Measurements from ENCODE around the gene ATP6V0B.
A peak's percentile ranks its signal among the peaks of the same experiment; 100 is the strongest.

Gene ATP6V0B

DNA sequence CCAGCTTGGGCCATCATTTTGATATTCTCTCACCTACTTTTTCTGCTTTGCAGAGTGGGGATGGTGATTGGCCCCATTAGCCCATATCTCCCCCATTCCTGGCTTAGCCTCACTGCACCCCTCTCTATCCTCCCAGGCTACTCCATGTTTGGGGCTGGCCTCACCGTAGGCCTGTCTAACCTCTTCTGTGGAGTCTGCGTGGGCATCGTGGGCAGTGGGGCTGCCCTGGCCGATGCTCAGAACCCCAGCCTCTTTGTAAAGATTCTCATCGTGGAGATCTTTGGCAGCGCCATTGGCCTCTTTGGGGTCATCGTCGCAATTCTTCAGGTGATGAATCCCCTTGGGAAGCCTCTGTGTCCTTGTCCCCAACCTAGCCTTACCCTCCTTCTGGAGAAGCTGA lies 2.1 kb downstream of the ATP6V0B start:
- Histone ChIP-seq H3K9me3 (ENCODE audit: control insufficient read depth, low read length) (no peaks in the 10 kb centered on the region), H3K27me3 (ENCODE audit: control insufficient read depth, insufficient read depth, low read length) (no peaks in the 10 kb centered on the region), H3K4me1 (ENCODE audit: control insufficient read depth, insufficient read depth, low read length) (peaks cover 49% of the 10 kb centered on the region), H3K4me3 (ENCODE audit: low read length) (no peak overlapping the region), H3K36me3 (ENCODE audit: control insufficient read depth, insufficient read depth, low read length) (peaks cover 6% of the 10 kb centered on the region), H3K9ac (ENCODE audit: low read length) (no peak overlapping the region)

DNA sequence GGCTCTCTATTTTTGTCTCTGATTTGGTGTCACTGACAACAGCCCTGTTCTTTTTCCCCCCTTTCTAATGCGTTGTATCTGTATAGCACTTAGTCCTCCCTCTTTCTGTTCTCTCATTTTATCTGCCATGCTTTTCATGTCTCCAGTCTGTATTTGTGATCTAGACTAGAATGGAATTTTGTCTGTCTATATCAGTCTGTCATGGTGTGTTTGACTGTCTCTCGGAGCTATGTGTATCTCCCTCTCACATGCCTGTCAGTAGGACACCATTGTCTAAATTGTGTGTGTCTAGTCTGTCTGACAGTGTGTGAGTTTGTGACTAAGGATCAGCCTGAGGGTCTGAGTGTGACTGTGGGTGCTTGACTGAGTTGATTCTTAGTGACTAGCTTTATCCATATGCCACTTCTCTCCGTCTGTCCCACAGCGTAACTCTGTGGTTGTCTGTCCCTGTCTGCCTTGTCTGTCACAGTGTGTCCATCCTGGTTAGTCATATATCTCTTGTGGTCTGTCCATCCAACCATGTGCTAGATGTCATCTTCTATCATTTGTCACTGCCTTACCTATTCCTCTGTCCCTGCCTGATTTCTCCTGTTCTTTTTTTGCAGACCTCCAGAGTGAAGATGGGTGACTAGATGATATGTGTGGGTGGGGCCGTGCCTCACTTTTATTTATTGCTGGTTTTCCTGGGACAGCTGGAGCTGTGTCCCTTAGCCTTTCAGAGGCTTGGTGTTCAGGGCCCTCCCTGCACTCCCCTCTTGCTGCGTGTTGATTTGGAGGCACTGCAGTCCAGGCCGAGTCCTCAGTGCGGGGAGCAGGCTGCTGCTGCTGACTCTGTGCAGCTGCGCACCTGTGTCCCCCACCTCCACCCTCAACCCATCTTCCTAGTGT lies 2.9 kb downstream of the ATP6V0B start:
- H3K27me3 ChIP-seq (ENCODE audit: control insufficient read depth, insufficient read depth, low read length) = no peaks in the 10 kb centered on the region
- H3K36me3 ChIP-seq (ENCODE audit: control insufficient read depth, insufficient read depth, low read length) = peaks cover 6% of the 10 kb centered on the region
- H3K4me3 ChIP-seq (ENCODE audit: low read length) = no peak overlapping the region
- H3K9me3 ChIP-seq (ENCODE audit: control insufficient read depth, low read length) = no peaks in the 10 kb centered on the region
- peaks cover 49% of the 10 kb centered on the region for H3K4me1 ChIP-seq (ENCODE audit: control insufficient read depth, insufficient read depth, low read length)
- no peak overlapping the region for H3K9ac ChIP-seq (ENCODE audit: low read length)

DNA sequence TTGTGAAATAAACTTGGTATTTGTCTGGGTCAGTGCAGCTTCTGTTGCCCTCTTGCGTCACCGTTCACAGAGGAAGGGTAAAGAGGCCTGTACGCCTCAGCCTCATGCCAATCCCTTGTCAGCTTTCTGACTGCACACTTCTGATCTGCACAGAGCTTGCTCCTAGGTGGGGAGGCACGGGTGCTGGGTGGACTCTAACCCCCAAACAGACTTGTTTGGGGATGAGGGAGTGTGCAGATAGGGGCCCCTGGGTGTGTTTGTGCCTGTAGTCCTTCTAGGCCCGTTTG lies 3.4 kb downstream of the ATP6V0B start:
- H3K9ac ChIP-seq (ENCODE audit: low read length) = no peak overlapping the region
- no peak overlapping the region for H3K4me3 ChIP-seq (ENCODE audit: low read length)
- no peaks in the 10 kb centered on the region for H3K9me3 ChIP-seq (ENCODE audit: control insufficient read depth, low read length)
- no peaks in the 10 kb centered on the region for H3K27me3 ChIP-seq (ENCODE audit: control insufficient read depth, insufficient read depth, low read length)
- peaks cover 49% of the 10 kb centered on the region for H3K4me1 ChIP-seq (ENCODE audit: control insufficient read depth, insufficient read depth, low read length)
- H3K36me3 ChIP-seq (ENCODE audit: control insufficient read depth, insufficient read depth, low read length) = peaks cover 6% of the 10 kb centered on the region

DNA sequence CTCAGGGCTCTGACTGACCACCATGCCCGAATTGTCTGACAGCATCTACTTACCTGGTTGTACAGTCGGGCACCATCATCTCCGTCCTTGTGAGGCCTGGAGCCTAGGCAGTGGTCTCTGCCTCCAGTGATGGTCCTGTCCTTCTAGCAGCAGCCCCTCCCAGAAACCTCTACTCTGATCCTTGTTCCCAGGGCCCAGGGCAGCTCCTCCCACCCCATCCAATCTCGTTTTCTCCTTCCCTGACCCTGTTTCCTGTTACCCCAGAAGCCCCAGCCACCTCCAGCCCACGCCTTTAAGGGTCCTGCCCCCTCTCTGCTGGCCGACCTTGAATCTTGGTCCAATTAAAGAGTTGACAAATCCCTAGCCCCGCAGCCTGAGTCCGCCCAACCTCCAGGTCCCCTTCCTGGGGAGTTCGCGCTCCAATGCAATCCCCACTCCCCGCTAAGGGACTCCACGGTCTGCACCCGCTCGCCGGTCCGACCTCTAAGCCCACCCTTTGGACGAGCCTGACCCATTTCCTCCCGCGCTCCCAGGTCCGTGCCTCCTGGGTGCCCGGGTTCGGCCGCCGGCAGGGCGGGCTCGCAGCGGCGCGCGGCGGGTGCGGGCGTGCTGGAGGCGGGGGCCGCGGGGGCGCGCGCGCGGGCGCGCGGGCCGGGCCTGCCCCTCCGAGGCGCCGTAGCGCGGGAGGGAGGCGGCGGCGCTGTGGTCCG lies 3.9 kb downstream of the ATP6V0B start, which contains the start of gene B4GALT2:
TSS of gene B4GALT2 (plus strand) at position 660 of the 710 bp plus-strand sequence. CDS start 1,951 bp downstream, outside the sequence.
- no peaks in the 10 kb centered on the region for H3K27me3 ChIP-seq (ENCODE audit: control insufficient read depth, insufficient read depth, low read length)
- peaks cover 49% of the 10 kb centered on the region for H3K4me1 ChIP-seq (ENCODE audit: control insufficient read depth, insufficient read depth, low read length)
- peak within 1 kb of the TSS; percentile 49 for H3K9ac ChIP-seq (ENCODE audit: low read length)

DNA sequence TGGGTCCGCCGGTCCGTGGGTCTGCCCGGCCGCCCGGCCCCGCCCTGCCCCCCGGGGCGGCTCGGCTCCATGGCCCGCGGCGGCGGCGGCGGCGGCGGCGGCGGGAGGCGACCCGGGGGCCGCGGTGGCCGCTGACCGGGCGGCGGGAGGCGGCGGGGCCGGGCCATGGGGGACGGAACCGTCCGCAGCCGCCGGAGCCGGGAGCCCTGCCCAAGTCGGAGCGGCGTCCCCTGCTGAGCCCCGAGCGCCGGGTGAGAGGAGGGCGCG lies 4.4 kb downstream of the ATP6V0B start:
- peaks cover 6% of the 10 kb centered on the region for H3K36me3 ChIP-seq (ENCODE audit: control insufficient read depth, insufficient read depth, low read length)
- no peak overlapping the region for H3K4me3 ChIP-seq (ENCODE audit: low read length)
- no peaks in the 10 kb centered on the region for H3K9me3 ChIP-seq (ENCODE audit: control insufficient read depth, low read length)
- H3K4me1 ChIP-seq (ENCODE audit: control insufficient read depth, insufficient read depth, low read length) = peaks cover 49% of the 10 kb centered on the region
- H3K9ac ChIP-seq (ENCODE audit: low read length) = no peak overlapping the region
- no peaks in the 10 kb centered on the region for H3K27me3 ChIP-seq (ENCODE audit: control insufficient read depth, insufficient read depth, low read length)

More for the DNA sequence above, 3.9 kb downstream of the ATP6V0B start, which contains the start of gene B4GALT2:
- Histone ChIP-seq H3K4me3 (ENCODE audit: low read length) (peak within 1 kb of the TSS; percentile 42), H3K36me3 (ENCODE audit: control insufficient read depth, insufficient read depth, low read length) (peaks cover 6% of the 10 kb centered on the region), H3K9me3 (ENCODE audit: control insufficient read depth, low read length) (no peaks in the 10 kb centered on the region)

DNA sequence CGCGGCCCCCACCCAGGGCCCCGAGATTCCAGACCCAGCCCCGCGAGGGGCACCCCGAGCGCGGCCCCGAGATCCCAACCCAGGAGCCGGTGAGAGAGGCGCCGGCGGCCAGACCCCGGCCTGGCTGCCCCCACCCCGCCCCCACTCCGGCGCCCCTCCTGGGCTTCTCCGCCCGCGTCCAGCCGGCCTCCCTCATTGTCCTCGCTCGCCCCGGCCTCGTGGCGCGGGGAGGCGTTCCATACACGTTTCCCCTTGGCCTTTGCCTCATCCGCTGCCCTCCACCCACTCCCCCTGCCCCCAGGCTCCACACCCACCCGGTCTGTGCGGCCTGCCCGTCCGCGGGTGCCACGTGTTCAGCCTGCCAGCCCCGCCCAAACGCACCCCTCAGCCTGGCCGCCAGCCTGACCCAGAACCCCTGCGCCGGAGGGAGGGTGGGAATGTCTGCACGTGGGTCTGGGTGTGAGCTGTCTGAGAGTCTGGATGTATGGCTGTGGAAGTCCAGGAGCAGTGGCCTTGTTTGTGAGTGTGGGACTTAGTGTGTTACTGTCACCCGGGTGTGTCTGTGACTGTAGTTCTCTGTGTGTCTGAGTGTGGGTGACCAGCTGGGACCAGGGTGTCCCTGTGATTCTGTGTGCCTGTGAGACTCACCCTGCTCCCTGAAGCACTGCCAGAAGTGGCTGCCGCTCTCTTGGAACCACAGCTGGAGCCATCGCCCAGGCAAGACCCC lies 4.9 kb downstream of the ATP6V0B start:
- Histone ChIP-seq H3K9me3 (ENCODE audit: control insufficient read depth, low read length) (no peaks in the 10 kb centered on the region), H3K36me3 (ENCODE audit: control insufficient read depth, insufficient read depth, low read length) (peaks cover 6% of the 10 kb centered on the region), H3K4me1 (ENCODE audit: control insufficient read depth, insufficient read depth, low read length) (peaks cover 49% of the 10 kb centered on the region), H3K9ac (ENCODE audit: low read length) (peak overlapping the region; percentile 9), H3K4me3 (ENCODE audit: low read length) (peak overlapping the region; percentile 42), H3K27me3 (ENCODE audit: control insufficient read depth, insufficient read depth, low read length) (no peaks in the 10 kb centered on the region)

DNA sequence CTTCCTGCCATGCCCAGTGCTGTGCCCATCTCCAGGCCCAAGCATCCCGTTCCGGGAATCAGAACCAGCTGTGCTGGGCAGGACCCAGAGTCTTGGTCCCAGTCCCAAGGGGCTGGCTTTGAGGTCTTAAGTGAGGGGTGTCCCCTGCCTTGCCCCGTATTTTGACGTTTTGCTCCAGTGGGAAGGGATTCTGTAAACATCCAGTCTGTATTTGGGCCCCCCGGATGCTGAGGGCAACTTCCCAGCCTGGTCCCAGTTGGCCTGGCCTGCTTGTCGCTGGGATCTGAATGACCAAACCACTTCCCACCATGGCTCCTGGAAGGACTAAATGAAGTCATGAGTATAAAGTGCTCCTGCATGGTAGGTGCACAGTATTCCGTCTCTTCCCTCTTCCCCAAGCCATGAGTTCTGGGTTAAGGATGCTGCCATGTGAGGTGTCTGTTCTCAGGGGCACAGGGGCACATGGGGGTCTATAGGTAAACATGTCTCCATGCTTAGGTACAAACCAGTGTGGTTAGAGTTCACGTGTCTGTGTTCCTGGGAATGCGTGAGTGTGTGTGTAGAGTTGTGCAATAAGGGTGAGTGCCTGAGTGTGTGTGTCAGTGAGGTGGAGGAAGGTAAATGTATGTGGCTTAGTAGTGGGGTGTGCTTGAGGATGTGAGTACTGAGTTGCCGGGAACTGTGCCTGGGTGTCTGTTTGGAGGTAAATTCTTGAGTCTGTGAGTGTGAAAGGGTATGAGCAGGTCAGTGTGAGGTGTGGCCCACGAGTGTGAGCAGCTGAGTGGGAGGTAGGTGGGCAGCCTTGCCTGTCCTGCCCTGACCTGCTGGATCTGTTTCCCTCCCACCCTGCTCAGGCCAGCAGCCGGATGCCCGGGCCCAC lies 5.7 kb downstream of the ATP6V0B start:
- Histone ChIP-seq H3K4me1 (ENCODE audit: control insufficient read depth, insufficient read depth, low read length) (peaks cover 47% of the 10 kb centered on the region), H3K9me3 (ENCODE audit: control insufficient read depth, low read length) (no peaks in the 10 kb centered on the region), H3K9ac (ENCODE audit: low read length) (no peak overlapping the region), H3K27me3 (ENCODE audit: control insufficient read depth, insufficient read depth, low read length) (no peaks in the 10 kb centered on the region), H3K36me3 (ENCODE audit: control insufficient read depth, insufficient read depth, low read length) (peaks cover 6% of the 10 kb centered on the region), H3K4me3 (ENCODE audit: low read length) (no peak overlapping the region)

DNA sequence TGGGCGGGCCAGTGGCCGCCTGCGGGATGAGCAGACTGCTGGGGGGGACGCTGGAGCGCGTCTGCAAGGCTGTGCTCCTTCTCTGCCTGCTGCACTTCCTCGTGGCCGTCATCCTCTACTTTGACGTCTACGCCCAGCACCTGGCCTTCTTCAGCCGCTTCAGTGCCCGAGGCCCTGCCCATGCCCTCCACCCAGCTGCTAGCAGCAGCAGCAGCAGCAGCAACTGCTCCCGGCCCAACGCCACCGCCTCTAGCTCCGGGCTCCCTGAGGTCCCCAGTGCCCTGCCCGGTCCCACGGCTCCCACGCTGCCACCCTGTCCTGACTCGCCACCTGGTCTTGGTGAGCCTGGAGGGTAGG lies 6.4 kb downstream of the ATP6V0B start:
- Histone ChIP-seq H3K9me3 (ENCODE audit: control insufficient read depth, low read length) (no peaks in the 10 kb centered on the region), H3K36me3 (ENCODE audit: control insufficient read depth, insufficient read depth, low read length) (peaks cover 6% of the 10 kb centered on the region), H3K27me3 (ENCODE audit: control insufficient read depth, insufficient read depth, low read length) (no peaks in the 10 kb centered on the region), H3K9ac (ENCODE audit: low read length) (no peak overlapping the region), H3K4me1 (ENCODE audit: control insufficient read depth, insufficient read depth, low read length) (peaks cover 43% of the 10 kb centered on the region), H3K4me3 (ENCODE audit: low read length) (no peak overlapping the region)

DNA sequence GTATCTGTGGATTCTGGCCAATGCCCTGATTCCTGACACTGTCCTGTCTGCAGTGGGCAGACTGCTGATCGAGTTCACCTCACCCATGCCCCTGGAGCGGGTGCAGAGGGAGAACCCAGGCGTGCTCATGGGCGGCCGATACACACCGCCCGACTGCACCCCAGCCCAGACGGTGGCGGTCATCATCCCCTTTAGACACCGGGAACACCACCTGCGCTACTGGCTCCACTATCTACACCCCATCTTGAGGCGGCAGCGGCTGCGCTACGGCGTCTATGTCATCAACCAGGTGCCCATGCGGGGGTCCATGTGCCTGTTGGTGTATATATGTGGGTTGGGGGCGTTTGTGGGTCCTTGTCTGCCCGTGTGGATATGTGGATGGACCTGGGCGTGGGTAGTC lies 6.9 kb downstream of the ATP6V0B start:
- peaks cover 3% of the 10 kb centered on the region for H3K36me3 ChIP-seq (ENCODE audit: control insufficient read depth, insufficient read depth, low read length)
- H3K4me3 ChIP-seq (ENCODE audit: low read length) = no peak overlapping the region
- no peaks in the 10 kb centered on the region for H3K9me3 ChIP-seq (ENCODE audit: control insufficient read depth, low read length)
- peaks cover 43% of the 10 kb centered on the region for H3K4me1 ChIP-seq (ENCODE audit: control insufficient read depth, insufficient read depth, low read length)
- no peak overlapping the region for H3K9ac ChIP-seq (ENCODE audit: low read length)
- no peaks in the 10 kb centered on the region for H3K27me3 ChIP-seq (ENCODE audit: control insufficient read depth, insufficient read depth, low read length)

DNA sequence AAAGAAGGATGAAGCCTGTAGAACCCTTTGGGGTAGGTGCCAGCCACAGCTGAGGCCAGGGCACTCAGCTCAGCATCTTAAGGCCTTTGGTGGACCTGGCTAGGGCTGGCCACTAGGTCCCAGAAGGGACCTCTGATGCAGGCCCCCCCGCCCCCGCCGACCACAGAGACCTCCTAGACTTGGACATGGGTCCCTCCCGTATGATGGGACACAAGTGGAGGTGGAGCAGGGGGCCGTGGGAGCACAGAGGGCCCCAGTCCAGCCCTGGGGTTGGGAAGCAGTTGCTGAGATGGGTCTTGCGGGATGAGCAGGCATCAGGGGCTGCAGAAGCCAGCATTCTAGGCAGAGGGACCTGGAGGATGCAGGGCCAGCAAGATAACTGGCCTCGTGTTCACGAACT lies 7.5 kb downstream of the ATP6V0B start:
- no peaks in the 10 kb centered on the region for H3K9me3 ChIP-seq (ENCODE audit: control insufficient read depth, low read length)
- H3K36me3 ChIP-seq (ENCODE audit: control insufficient read depth, insufficient read depth, low read length) = no peaks in the 10 kb centered on the region
- peaks cover 43% of the 10 kb centered on the region for H3K4me1 ChIP-seq (ENCODE audit: control insufficient read depth, insufficient read depth, low read length)
- no peak overlapping the region for H3K9ac ChIP-seq (ENCODE audit: low read length)
- no peaks in the 10 kb centered on the region for H3K27me3 ChIP-seq (ENCODE audit: control insufficient read depth, insufficient read depth, low read length)
- no peak overlapping the region for H3K4me3 ChIP-seq (ENCODE audit: low read length)

DNA sequence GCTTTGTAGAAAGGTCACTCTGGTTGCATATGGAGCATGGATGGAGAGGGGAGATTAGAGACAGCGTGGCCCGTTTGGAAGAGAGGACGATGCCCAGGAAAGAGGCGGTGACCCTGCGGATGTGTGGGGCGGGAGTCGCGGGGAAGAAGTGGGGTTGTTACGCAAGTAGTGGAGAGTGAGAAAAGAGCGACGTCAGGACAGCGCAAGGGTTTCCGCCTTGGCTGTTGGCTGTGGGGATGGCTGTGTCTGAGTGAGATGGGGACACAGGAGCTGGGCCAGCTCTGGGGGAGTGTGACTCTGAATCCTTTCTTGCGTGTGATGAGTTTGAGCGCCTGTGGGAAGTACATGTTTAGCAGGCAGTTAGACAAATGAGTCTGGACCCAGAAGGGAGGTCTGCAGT lies 8.0 kb downstream of the ATP6V0B start:
- no peaks in the 10 kb centered on the region for H3K27me3 ChIP-seq (ENCODE audit: control insufficient read depth, insufficient read depth, low read length)
- no peak overlapping the region for H3K9ac ChIP-seq (ENCODE audit: low read length)
- peaks cover 45% of the 10 kb centered on the region for H3K4me1 ChIP-seq (ENCODE audit: control insufficient read depth, insufficient read depth, low read length)
- no peak overlapping the region for H3K4me3 ChIP-seq (ENCODE audit: low read length)
- no peaks in the 10 kb centered on the region for H3K36me3 ChIP-seq (ENCODE audit: control insufficient read depth, insufficient read depth, low read length)
- no peaks in the 10 kb centered on the region for H3K9me3 ChIP-seq (ENCODE audit: control insufficient read depth, low read length)

Measured in mucosa of stomach (tissue), 1 donor.